Astrocyte of the hippocampus (primary cell): ENCODE data around the gene TRIM50.
"Not testable (repeated sequence)": the region's sequence is repeated elsewhere in the genome, so short reads cannot be mapped to it uniquely, and the experiment has no call there.

Experiments
- DNase-seq: peaks from one replicate; pipeline ENCODE4 v3.0.0; 2011; ENCODE audit warnings: low read depth, low spot score

Gene TRIM50

DNA sequence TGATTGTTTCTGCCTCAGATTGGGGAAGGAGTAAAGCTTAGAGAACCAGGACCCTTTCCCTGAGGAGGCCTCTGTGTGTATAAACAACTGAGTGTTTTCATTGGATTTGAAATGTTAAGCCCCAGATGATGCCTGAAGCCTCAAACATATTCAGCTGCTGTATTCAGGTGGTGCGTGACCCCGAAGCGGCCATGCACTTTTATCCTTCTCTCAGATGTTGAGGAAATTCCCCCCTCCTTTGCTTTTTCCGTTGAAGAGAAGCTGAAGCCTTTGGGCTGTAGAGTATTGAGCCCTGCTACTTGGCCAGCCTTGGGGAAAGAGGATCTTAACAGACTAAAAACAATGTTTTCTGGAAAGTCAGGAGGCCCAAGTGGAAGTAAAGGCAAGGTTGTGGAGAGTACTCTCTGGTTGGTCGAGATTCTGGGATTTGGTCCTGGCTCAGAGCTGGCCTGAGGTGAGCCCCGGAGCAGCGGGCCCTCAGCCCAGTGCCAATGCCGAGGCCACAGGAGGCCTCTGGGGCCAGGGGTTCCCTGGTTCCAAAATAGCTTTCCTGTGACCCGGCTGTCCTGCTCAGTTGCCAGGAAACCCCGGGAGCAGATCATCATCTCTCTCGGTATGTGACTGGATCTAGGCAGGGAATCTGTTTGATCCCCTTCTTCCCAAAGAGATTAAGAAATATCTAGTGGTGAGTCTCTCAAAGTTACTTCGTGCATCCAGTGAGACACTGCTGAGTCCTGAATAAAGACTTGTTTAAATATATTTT is 22.6 kb upstream of the TRIM50 start:
- no peak for DNase-seq

DNA sequence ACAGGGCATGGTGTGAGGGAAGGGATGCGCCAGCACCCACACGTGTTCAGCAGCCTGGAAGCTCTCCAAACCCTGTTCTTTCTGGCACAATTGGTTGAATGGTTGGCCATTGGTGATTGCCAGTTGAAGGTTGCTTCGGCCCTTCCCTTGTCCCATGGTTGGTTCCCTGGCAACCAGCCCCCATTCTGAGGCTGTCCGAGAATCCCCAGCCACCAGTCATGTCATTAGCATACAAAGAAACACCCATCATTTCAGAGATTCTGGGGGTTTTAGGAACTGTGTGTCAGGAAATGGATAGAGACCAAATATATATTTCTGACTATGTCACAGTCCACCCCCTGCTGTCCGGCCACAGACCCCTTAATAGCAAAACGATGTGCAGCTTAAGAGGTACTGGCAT is 21.9 kb upstream of the TRIM50 start:
- DNase-seq, result no peak

DNA sequence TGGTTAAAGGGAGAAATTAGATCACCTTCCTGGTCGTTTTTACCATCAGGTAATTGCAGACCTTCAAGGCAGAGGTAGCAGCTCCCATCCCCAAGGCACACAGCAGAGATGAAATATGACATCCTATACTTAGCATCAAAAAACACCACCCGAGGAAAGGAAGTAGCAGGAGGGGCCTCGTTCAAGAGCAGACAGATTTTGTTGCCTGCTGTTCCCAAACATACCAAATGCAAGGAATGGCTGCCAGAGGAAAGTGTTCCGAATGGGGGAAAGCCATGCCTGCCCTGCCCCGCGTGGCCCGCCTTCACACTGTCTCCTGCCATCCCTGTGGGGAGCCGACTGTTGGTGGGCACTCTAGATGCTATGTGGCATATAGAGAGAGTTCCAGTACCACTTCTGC is 18.1 kb upstream of the TRIM50 start:
- DNase-seq, result no peak

DNA sequence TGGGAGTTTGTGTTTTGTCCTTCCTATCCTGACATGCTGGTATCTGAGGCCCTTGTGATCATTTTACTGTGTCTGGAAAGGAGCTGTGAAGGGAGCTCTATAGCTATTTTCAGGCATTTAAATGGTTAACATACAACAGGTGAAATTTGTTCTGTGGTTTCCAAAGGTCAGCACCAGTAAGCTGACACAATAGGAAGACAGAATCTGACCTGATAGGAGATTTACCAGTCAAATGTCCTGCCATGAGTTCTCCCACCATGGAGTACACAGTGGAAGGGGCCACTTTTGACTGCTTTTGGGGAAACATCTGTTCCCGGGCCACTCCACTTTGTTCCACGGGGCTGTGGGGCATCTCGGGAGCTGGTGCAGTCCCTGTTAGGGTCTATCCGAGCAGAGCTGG is 17.7 kb upstream of the TRIM50 start:
- DNase-seq, result no peak

DNA sequence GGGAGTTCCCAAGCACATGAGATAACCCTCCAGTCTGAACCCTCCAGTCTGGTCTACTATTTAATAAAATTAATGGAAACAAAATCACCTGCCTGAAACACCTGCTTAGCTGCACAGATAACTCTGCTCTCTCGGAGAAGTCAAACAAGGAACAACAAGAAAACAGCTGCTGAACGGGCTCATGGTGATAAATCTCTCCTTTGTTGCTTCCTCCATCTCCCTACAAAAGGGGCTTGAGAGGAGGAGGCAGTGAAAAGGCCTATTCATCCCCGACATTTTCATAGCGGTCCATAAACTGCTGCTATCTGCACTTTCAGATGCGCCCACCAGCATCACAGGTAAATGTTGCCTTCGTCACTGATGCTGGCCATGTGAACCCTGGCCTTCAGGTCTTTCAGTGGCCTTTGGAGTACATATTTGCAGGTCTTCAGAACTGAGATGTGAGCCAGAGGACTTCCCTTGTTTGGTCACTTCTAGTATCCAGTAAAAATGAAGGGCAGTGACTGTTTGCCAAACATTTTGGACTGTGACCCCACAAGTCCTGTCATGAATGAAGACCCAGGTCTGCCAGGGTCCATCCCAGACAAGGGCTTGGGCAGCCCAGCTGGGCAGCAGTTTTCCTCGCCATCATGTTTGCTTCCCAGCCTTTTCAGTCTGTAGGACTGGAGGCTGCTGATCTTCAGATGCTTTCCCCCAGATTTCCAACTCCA is 15.9 kb upstream of the TRIM50 start:
- no peak for DNase-seq

DNA sequence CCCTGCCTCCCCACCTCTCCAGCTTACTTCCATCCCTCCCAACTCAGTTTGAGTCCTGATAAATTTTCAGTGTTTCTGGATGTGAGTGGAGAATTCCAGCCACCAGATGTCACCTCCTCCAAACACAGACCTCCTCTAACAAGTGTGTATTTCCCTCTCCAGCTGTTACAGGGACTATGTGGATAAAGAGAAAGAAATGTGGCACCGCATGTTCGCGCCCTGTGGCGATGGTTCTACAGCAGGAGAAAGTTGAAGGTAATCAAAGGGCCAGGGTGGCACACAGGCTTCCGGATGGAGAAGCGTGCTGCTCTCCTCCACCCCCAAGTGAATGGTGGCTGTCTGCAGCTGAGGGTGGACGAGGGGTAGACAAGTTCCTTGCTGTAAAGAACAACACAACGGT is 14.8 kb upstream of the TRIM50 start:
- DNase-seq, result peak; percentile 66

DNA sequence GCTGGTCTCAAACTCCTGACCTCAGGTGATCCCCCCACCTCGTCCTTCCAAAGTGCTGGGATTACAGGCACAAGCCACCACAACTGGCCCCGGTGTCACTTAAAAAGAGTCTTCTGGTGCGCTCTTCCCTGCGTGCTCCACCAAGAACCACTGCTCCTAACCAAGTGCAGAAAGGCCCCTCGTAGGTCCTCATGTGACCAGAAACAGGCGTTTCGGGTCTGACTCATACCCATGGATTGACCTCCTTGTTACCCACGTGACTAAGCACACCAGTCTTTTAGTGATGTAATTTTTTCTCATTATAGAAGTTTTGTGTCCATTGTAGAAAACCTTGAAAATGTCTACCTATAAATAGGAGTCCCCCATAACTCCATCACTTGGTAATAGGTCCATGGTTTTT is 14.0 kb upstream of the TRIM50 start:
- peak; percentile 55 for DNase-seq

DNA sequence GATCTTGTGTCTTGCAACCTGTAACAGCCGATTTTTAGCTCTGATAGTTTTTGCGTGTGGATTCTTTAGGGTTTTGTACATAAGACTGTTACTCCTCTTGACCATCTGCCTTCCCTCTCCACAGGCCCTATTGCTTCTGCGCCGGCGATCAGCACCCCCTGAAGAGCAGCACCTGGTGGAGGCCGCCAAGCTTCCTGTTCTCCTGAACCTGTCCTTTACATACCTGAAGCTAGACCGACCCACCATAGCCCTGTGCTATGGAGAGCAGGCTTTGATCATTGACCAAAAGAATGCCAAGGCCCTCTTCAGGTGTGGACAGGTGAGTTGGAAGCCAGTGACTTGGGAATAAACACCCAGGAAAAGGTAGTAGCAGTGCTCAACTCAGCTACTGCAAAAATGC is 12.6 kb upstream of the TRIM50 start:
- DNase-seq, result no peak

DNA sequence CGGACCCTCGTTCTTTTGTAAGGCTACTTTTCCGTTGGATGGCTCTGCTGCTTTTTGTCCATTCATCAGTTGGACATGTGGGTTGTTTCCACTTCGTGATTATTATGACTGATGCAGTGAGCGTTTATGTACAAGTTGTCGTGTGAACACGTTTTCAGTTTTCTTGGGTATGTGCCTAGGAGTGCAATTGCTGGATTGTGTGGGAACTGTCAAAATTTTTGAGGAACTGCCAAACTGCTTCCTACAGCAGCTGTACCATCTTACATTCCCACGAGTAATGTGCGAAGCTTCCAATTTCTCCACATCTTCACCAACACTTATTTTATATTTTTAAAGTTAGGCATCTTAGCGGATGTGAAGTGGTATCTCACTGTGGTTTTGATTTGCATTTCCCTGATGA is 10.4 kb upstream of the TRIM50 start:
- DNase-seq, result no peak

DNA sequence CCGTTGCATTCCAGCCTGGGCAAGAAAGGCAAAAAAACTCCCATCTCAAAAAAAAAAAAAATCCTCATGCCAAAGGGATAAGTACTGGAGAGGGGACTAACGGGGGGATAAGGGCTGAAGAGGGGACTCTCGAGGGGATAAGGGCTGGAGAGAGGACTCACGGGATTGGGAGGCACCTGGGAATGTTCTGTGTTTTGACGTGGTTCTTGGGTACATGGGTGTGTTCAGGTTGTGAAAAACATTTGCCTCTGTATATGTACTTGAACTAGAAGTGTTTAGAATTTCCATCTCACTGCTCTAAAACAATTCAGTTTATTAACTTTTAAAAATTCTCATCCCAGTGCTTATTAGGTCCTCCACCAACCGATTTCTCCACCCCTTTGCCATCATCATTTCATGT is 4.6 kb upstream of the TRIM50 start:
- DNase-seq, result no peak

DNA sequence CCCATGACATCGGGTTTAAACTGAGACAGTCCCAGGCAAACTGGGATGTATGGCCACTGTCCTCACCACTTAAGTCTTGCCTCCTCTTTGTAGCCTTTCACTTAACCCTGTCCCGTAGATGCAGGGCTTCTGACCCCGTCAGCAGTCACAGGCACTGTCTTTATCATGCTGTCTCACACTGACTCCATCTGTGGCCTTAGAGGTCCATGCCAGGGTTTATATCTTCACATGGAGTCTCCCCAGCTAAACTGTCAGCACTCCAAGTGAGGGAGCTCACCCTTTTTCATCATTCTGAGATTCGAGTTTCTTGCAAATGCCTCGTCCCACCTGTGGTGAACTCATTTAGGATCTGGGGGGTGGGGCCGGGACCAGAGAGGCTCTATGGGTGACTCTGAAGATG is 2.9 kb upstream of the TRIM50 start:
- no peak for DNase-seq

DNA sequence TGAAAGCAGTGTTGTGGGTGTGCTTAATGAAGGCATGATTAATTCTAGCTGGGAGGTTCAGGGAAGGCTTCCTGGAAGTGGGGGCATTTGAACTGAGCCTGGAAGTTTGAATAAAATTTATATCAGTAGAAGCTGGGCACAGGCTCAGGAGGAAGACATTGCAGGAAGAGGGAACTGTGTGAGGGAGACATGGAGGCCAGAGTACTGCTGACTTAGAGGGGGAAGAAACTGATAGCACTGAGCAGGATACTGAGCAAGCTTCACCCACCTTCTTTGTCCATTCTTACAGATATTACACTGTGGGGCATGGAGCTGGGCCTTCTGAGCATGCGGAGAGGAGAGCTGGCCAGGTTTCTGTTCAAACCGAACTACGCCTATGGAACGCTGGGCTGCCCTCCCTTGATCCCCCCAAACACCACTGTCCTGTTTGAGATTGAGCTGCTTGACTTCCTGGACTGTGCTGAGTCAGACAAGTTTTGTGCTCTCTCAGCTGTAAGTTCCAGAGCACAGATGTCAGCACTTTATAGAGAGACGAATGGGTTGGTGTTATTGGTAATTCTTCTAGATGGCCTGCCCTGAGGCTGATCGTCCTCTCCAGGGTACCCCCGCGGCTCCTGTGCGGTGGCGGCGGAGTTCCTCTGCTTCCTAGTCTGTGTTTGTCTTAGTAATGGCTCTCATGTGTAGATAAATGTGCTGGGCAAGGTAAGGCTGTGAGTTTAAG is 2.1 kb upstream of the TRIM50 start:
- DNase-seq, result peak; percentile 27

DNA sequence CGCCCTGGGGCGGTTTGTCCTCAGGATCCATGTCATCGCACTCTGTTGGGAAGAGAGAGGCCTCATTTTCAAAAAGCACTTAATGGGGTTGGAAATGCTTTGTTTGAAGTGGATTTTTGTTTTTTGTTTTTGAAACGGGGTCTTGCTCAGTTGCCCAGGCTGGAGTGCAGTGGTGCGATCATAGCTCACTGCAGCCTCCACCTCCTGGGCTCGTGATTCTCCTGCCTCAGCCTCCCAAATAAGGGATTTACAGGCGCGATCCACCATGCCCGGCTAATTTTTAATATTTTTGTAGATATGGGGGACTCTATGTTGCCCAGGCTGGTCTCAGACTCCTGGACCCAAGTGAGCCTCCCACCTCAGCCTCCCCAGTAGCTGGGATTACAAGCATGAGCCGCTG is 814 bp upstream of the TRIM50 start:
- no peak for DNase-seq

DNA sequence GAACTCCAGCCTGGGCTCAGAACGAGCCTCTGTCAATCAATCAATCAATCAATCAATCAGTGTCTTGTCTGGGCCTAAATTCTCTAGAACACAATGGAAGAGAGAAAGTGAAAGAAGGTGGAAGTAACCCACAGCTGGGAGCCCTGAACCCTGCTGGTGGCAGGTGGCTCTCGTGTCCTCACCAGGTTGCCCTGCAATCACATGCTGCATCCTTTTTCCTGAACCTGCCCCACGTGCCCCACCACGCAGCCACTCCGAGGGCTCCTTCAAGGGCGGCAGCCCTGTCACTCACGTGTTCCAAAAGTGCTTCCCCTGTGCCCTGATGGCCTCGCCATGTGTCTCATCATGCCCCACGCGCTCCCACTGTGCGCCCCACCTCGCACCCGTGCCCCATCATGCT is 433 bp downstream of the TRIM50 start:
- DNase-seq, result not testable (repeated sequence)

DNA sequence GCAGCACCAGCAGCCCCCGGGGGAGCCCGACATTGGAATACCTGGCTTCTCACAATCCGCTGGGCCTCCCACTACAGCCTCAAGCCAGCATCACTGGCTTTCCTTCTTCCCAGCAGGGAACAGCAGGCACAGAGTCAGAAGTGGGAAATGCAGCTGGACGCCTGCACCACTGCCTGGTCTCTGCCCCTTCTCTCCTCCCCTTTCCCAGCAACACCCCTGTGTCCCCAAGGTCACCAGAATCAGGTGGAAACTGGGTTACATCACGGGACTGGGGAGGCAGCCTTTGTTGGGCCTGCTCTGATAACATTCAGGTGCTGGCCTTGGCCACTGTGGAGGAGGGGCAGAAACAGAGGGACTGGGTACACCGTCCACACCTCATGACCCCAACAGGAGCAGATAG is 2.5 kb downstream of the TRIM50 start:
- not testable (repeated sequence) for DNase-seq

DNA sequence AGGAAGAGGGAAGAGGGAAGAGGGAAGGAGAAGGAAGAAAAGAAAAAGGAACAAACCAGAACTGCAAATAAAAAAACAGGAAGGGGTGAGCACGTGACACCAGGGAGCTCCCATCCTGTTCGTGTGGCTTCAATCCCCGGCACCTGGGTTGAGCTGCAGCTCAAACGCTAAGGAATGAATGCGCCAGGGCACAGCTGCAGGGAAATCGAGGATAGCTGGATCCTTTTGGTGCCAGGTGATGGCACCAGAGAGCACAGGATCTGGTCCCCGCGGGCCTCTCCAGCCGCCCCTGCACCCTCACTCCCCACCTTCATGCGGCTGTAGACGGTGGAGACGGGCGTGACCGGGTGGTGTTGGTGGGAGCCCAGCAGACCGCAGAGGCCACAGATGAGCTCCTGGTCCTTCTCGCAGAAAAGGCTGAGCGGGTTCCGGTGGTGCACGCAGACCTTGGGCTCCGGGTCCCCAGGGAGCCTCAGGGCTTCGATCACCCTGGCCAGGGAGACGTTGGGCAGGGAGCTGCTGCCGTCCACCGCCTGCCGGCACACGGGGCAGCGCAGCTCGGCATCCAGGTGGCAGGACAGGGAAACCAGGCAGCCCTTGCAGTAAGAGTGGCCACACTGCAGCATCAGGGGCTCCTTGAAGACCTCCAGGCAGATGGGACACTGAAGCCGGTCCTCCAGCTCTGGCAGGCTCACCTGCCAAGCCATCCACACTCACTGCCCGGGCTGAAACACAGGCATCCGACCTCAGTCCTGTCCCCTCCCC is 3.6 kb downstream of the TRIM50 start:
- peak; percentile 77 for DNase-seq

DNA sequence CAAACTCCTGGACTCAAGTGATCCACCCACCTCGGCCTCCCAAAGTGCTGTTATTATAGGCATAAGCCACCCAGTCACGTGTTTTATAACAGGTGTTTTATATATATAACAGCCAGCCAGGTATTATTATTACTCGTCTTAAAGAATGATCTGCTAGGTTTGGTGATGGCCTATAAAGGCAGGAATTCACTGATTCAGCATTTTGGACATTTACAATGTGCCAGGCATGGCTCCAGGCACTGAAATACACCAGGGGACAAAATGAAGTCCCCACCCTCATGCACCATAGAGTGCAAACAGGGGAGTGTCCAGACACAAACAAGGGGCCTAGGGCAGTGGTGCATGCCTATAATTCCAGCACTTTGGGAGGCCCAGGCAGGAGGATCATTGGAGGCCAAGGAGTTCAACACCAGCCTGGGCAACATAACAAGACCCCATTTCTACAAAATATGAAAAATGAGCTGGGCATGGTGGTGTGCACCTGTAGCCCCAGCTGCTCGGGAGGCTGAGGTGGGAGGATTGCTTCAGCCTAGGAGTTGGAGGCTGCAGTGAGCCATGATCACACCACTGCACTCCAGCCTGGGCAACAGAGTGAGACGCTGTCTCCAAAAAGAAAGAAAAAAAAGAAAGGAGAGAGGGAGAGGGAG is 4.3 kb downstream of the TRIM50 start:
- DNase-seq, result not testable (repeated sequence)

DNA sequence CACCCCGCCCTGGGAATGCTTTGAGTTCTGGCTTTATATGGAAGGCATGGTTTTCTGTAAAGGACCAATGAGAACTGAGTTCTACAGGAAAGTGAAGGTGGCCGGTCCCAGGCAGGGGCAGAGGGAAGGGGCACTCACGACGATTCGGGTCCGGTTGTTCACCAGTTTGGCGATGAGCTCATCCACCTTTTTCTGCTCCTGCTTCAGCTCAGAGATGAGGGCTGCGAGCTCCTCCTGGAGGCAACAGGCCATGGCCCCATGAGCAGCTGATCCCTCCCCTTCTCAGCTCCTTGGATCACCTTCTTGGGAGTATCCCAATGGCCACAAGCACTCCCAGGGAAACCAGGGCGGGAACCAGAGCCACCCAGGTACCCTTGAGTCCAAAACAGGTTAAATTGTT is 7.9 kb downstream of the TRIM50 start:
- DNase-seq, result not testable (repeated sequence)

DNA sequence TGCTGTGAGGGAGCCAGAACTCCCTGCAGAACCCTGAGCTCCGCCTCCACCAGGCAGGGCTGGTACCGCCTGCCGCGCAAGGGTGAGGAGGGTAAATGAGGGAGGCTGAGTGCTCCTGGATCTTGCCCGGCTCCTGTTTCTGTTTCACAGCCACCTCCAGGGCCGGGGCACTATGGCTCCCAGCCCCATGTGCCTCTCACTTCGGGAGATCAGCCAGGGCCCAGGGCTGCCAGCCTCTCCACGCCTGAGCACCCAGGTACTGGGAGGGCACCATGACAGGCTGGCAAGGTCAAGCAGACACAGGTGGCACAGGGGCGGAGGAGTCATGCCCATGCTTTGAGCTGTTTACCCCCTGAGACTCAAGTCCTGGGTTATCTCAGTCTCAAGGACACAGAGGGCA is 8.3 kb downstream of the TRIM50 start:
- DNase-seq, result not testable (repeated sequence)

DNA sequence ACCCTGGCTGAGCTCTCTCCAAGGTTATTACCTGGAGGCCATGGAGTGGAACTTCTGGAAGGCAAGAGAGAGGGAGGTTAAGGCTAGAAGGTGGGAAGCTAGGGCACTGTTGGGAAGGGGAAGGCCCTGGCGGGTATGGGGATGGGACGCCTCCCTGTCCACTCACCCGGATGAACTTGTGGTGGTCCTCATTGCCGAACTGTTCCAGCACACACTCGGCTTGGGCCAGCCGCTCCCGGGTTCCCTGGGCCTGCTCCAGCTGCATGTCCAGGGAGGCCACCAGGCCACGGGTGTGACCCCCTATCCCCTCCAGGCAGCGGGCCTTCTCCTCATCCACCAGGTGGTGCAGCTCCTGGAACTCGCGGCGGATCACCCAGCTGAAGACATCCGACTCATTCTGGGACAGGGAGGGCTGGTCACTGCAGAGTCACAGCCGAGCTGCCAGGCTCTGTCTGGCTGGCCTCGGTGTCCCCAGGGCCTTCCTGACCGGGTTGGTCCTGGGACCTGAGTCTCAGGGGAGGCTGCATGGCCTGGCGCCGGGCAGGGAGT is 9.2 kb downstream of the TRIM50 start:
- DNase-seq, result not testable (repeated sequence)

DNA sequence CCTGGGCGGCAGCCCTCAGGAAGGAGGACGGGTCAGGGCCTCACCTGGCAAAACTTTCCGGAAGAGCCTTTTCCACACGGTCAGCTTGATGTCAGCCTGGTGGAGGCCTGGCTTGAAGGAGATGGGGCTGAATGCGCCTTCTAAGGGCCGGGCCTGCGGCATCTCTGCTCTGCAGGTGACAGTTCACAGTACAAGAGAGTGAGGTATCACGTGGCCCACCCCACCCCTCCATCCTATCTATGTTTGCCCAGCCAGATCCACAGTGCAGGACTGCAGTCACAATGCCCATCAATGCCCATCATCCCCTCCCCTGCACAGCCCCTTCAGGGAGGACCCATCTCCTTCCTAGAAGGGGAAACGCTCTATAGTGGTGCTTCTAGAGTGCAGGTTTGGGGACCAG is 11.4 kb downstream of the TRIM50 start:
- no peak for DNase-seq
